ENCODE measurements around the gene PARL. TPM values are rescaled to one million over a fixed set of nuclear protein-coding genes. Genes with fewer than 3 reads are reported as not detected.

Gene PARL
- total and polyA plus RNA-seq, 2 donors (not counting 3 experiments of a cell fraction or from before 2014, with no cell fraction given) = 38.8 to 48.1 TPM

DNA sequence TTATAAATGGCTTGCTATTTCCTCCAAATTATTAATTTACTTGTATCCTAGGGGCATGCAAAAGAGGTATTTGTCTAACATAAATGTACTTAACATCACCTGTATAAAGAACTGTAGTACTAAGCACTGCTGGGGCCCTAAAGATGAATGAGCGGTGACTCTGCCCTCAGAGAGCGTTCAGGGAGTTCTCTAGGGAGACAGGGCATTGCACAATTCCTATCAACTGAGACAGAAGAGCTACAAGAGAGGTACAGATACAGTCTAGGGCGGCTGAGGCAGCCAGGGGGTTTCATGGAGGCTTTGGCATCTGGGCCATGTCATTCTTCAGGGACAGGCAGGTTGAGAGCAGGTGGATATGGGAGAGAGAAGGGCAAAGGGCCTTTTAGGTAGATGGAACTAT is 39.9 kb upstream of the PARL start:
- H3K9ac ChIP-seq (replicated peaks; ENCODE audit: extremely low read depth, insufficient read depth, low read length) = no peak overlapping the region
- dilution Hi-C loops (cut with MboI; ENCODE audit: extremely low pct_ligation_motif_present, low sequenced_read_pairs) (no loop called here), intact Hi-C loops (cut with micrococcal nuclease) (no loop called here)
- FAIRE-seq (no peak), DNase-seq (ENCODE audit: low read depth, low spot score) (no peak)
- no peaks in the 10 kb centered on the region for H4K20me1 ChIP-seq (replicated peaks; ENCODE audit: control insufficient read depth, extremely low read depth, insufficient read depth, low read length)
- H3K4me1 ChIP-seq (ENCODE audit: control insufficient read depth, extremely low read depth, insufficient read depth, low read length) = no peaks in the 10 kb centered on the region
- H3K9me1 ChIP-seq (replicated peaks; ENCODE audit: control insufficient read depth, extremely low read depth, insufficient read depth, low read length) = no peaks in the 10 kb centered on the region
- H3K36me3 ChIP-seq (ENCODE audit: control insufficient read depth in 2 of 2, extremely low read depth in 1 of 2, insufficient read depth in 2 of 2, low read length in 2 of 2) = peaks cover 2 to 16% of the 10 kb centered on the region in 2 experiments
- no peak overlapping the region for H3K27ac ChIP-seq (ENCODE audit: insufficient read depth, low read depth, low read length)
- no peak for TF ChIP-seq MAX (IDR thresholded peaks at IDR 0.05; ENCODE audit: insufficient read depth, insufficient read length)
- TF ChIP-seq FOS (IDR thresholded peaks at IDR 0.05; ENCODE audit: borderline replicate concordance, insufficient read depth, low read length) = no peak
- no peak for TF ChIP-seq EZH2 (IDR thresholded peaks at IDR 0.05; ENCODE audit: borderline replicate concordance, low read depth, low read length, severe bottlenecking)
- no peak for TF ChIP-seq POLR2A (IDR thresholded peaks at IDR 0.05; ENCODE audit: low read depth, low read length)
- no peak for TF ChIP-seq JUN (IDR thresholded peaks at IDR 0.05; ENCODE audit: borderline replicate concordance, insufficient read depth, insufficient read length, low read depth)
- no peak for TF ChIP-seq MYC (IDR thresholded peaks at IDR 0.05; ENCODE audit: low read depth, low read length)
- TF ChIP-seq POLR2AphosphoS5 (IDR thresholded peaks at IDR 0.05; ENCODE audit: insufficient read depth, low read depth, low read length) = no peak
- no peak for TF ChIP-seq GATA2 (IDR thresholded peaks at IDR 0.05; ENCODE audit: insufficient read depth, insufficient read length, low read depth, low read length)
- TF ChIP-seq, protein P1, sequence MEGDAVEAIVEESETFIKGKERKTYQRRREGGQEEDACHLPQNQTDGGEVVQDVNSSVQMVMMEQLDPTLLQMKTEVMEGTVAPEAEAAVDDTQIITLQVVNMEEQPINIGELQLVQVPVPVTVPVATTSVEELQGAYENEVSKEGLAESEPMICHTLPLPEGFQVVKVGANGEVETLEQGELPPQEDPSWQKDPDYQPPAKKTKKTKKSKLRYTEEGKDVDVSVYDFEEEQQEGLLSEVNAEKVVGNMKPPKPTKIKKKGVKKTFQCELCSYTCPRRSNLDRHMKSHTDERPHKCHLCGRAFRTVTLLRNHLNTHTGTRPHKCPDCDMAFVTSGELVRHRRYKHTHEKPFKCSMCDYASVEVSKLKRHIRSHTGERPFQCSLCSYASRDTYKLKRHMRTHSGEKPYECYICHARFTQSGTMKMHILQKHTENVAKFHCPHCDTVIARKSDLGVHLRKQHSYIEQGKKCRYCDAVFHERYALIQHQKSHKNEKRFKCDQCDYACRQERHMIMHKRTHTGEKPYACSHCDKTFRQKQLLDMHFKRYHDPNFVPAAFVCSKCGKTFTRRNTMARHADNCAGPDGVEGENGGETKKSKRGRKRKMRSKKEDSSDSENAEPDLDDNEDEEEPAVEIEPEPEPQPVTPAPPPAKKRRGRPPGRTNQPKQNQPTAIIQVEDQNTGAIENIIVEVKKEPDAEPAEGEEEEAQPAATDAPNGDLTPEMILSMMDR (IDR thresholded peaks at IDR 0.05; ENCODE audit: extremely low read depth in 1 of 2, insufficient read depth in 1 of 2, low read depth in 1 of 2, low read length in 2 of 2) = no peak
- BruUV-seq (replicated peaks) = no TSS peak
- ChIA-PET CTCF (interaction anchor here (0.7 kb wide), 1 partner anchor 33 kb away, joined by 3 read pairs; no protein-coding TSS in a partner anchor), POLR2A (no interaction called here)
- no peak overlapping the region for H3K4me2 ChIP-seq (ENCODE audit: insufficient read depth, low read length)
- no peaks in the 10 kb centered on the region for H3K27me3 ChIP-seq (ENCODE audit: control insufficient read depth in 2 of 2, insufficient read depth in 2 of 2, low read length in 2 of 2)
- H3K79me2 ChIP-seq (ENCODE audit: control insufficient read depth, insufficient read depth, low read length) = no peaks in the 10 kb centered on the region
- no peak overlapping the region for H2AFZ ChIP-seq (ENCODE audit: low read depth, low read length)
- no peaks in the 10 kb centered on the region for H3K9me3 ChIP-seq (replicated peaks; ENCODE audit: control insufficient read depth, insufficient read depth, low read length)
- H3K4me3 ChIP-seq (replicated peaks in 1 of 3; ENCODE audit: insufficient read depth in 1 of 3, low read depth in 1 of 3, low read length in 3 of 3) = no peak overlapping the region

All from endothelial cell of umbilical vein (primary cell).